Brain microvascular endothelial cell (primary cell): ENCODE data around the gene TUBB3.
"Not testable (repeated sequence)": the region's sequence is repeated elsewhere in the genome, so short reads cannot be mapped to it uniquely, and the experiment has no call there.

Experiments
- DNase-seq: peaks from one replicate; pipeline ENCODE4 v3.0.0-alpha.2; 2020
- H3K27ac ChIP-seq: fragments of 250-450 bp; sonication (Bioruptor Pico); 2 replicates; pipeline ENCODE4 v1.5.1; 2020; ENCODE audit warnings: mild to moderate bottlenecking, moderate library complexity
- H3K27me3 ChIP-seq: fragments of 250-450 bp; sonication (Bioruptor Pico); replicated peaks from 2 replicates; pipeline ENCODE4 v1.5.1; 2020; ENCODE audit warnings: mild to moderate bottlenecking
- H3K36me3 ChIP-seq: fragments of 250-450 bp; sonication (Bioruptor Pico); replicated peaks from 2 replicates; pipeline ENCODE4 v1.5.1; 2020; ENCODE audit warnings: mild to moderate bottlenecking
- H3K4me3 ChIP-seq: 2 replicates; pipeline ENCODE4 v1.5.1; 2011; ENCODE audit warnings: low read depth, mild to moderate bottlenecking, control low read depth, low read length, moderate library complexity
- in situ Hi-C: cut with HindIII; loops from 2 replicates; pipeline ENCODE4 v1.10.0; 2017; ENCODE audit warnings: low sequenced_read_pairs, low pct_ligation_motif_present
- TF ChIP-seq, protein P1 (sequence below): IDR thresholded peaks from 2 replicates; pipeline ENCODE4 v1.5.1; 2011; ENCODE audit warnings: low read depth, mild to moderate bottlenecking, moderate library complexity, low read length, control low read depth, inconsistent platforms; ENCODE audit errors: missing control alignments

The TUBB3 gene

DNA sequence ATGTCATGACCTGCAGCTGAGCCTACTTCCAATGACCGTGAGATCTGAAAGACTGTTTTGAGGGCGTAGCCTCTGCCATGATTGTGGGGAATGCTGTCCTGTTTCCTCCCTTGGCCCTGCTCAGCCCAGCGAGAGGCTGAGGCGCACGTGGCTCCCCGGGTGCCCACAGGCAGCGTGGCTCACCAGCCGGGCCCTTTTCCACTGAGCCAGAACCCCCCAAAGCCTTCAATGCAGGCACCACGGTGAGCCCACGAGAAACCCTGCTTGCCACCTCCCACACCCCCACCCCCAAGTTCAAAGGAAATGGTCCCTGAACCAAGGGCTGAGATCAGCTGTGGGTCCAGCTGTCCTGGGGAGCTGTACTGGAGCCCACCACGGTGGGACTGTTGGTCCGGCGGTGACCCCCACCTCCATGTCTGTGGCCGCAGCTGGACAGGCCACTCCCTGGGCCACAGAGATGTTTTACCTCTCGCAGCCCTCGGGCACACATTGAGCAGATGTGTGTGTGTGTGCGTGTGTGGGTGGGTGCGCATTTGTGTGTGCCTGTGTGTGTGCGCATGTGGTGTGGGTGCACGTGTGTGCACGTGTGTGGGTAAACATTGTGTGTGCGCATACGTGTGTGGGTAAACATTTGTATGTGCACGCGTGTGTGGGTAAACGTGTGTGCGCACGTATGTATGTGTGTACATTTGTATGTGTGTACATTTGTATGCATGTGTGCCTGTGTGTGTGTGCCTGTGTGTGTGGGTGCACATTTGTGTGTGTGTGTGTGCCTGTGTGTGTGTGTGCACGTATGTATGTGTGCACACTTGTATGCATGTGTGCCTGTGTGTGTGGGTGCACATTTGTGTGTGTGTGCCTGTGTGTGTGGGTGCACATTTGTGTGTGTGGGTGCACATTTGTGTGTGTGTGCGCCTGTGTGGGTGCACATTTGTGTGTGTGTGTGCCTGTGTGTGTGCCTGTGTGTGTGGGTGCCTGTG, 9.4 kb upstream of the TUBB3 start:
- in situ Hi-C loops = no loop called here
- peaks cover 39% of the 10 kb centered on the region for H3K36me3 ChIP-seq
- TF ChIP-seq, protein P1, sequence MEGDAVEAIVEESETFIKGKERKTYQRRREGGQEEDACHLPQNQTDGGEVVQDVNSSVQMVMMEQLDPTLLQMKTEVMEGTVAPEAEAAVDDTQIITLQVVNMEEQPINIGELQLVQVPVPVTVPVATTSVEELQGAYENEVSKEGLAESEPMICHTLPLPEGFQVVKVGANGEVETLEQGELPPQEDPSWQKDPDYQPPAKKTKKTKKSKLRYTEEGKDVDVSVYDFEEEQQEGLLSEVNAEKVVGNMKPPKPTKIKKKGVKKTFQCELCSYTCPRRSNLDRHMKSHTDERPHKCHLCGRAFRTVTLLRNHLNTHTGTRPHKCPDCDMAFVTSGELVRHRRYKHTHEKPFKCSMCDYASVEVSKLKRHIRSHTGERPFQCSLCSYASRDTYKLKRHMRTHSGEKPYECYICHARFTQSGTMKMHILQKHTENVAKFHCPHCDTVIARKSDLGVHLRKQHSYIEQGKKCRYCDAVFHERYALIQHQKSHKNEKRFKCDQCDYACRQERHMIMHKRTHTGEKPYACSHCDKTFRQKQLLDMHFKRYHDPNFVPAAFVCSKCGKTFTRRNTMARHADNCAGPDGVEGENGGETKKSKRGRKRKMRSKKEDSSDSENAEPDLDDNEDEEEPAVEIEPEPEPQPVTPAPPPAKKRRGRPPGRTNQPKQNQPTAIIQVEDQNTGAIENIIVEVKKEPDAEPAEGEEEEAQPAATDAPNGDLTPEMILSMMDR = no peak

DNA sequence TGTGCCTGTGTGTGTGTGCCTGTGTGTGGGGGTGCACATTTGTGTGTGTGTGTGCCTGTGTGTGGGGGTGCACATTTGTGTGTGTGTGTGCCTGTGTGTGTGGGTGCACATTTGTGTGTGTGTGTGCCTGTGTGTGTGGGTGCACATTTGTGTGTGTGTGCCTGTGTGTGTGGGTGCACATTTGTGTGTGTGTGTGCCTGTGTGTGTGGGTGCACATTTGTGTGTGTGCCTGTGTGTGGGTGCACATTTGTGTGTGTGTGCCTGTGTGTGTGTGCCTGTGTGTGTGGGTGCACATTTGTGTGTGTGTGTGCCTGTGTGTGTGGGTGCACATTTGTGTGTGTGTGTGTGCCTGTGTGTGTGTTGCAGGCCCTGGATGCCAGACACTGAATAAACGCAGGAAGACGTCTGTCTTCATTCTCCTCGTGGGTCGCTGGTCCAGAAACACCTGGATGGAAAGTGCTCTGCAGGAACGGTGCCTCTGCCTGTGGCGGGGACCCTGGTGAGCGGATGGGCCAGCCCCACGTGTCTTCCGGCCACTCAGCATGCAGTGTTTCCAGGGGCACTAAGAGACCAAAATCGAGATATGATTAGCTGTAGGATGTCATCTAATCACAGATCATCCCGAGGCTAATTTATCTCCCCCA, 8.4 kb upstream of the TUBB3 start:
- in situ Hi-C loops, H3K27me3 ChIP-seq, DNase-seq, H3K27ac ChIP-seq, H3K4me3 ChIP-seq: not testable (repeated sequence)
- H3K36me3 ChIP-seq = peaks cover 31% of the 10 kb centered on the region

More for the DNA sequence above, 9.4 kb upstream of the TUBB3 start:
- DNase-seq = no peak
- H3K27me3 ChIP-seq = no peaks in the 10 kb centered on the region
- H3K27ac ChIP-seq = no peak overlapping the region
- no peak overlapping the region for H3K4me3 ChIP-seq

DNA sequence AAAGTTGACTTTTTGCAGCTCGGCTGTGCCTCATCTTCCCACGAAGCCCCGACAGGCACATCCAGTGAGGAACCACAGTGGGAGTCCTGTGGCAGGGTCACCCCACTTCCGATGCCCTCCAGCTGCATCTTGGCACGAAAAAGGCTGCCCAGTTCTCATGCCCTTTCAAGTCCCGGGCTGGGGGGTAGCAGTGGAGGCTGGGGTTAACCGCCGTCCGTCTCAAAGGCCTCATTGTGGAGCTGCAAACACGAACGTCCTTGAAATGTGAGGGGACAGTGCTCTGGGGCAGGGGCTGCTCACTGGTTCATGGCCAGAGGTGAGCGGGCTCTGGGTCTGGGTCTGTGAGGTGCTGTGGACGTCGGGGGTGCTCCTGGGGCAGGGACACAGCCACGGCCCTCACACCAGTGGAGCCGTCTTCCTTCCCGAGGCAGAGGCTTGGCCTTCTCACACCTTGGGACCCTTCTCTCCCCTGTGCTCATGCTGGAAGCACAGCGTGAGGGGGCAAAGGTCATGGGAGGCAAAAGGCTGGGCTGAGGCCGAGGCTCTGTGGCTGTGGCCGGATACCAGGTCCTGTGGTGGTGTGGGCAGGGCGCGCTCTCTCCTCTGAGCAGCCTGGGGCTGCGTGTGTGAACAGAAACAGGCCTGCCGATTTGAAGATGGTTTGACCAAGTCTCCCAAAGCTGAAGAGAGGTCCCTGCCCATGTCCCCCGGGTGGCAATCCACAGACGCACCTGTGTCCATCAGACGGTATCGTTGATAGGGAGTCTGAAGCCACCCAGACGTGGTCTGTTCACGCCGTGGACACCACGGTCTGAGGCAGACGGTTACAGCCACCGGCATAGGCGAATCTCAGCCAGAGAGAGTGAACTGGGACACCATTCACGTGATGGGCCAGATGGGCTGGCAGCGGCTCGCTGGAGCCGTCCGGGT, 7.6 kb upstream of the TUBB3 start:
- Histone ChIP-seq H3K4me3 (no peak overlapping the region), H3K27ac (no peak overlapping the region), H3K27me3 (no peaks in the 10 kb centered on the region), H3K36me3 (peaks cover 23% of the 10 kb centered on the region)
- TF ChIP-seq, protein P1 = no peak
- no peak for DNase-seq
- in situ Hi-C loops = no loop called here

DNA sequence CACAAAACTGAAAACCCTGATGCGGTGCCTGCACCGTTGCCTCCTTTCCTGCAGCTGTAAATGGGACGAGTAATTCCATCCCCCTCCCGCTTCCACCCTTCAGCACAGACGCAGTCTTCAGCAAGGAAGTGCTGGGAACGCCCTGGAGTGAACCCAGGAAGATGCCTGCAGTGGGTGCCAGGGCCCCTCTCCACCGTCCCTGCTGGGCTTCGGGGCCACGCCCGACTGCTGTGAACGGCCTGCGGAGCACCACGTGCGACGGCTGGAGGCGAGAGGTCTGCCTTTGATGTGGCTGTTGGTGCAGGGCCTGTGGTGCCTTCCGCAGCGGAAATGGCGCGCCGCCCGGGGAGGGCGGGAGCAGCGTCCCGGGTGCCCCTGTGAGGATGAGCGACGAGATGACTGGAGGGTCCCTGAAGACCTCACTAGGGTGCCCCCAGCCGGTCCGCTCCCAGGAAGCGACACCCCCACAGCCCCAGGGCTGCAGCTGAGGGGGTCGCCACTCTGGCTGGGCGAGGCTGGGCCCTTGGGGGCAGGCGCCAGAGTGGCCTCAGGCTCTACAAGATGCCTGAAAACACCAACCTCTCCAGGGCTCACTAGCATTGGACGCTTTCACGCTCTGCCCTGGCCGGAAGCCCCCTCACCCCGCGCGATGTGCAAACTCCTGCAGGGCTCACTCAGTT, 5.2 kb upstream of the TUBB3 start:
- no peaks in the 10 kb centered on the region for H3K27me3 ChIP-seq
- DNase-seq = peak; percentile 79
- peak overlapping the region; percentile 49 for H3K4me3 ChIP-seq
- TF ChIP-seq, protein P1 = no peak
- H3K36me3 ChIP-seq = peaks cover 3% of the 10 kb centered on the region
- in situ Hi-C loops = no loop called here
- peak overlapping the region; percentile 14 for H3K27ac ChIP-seq

DNA sequence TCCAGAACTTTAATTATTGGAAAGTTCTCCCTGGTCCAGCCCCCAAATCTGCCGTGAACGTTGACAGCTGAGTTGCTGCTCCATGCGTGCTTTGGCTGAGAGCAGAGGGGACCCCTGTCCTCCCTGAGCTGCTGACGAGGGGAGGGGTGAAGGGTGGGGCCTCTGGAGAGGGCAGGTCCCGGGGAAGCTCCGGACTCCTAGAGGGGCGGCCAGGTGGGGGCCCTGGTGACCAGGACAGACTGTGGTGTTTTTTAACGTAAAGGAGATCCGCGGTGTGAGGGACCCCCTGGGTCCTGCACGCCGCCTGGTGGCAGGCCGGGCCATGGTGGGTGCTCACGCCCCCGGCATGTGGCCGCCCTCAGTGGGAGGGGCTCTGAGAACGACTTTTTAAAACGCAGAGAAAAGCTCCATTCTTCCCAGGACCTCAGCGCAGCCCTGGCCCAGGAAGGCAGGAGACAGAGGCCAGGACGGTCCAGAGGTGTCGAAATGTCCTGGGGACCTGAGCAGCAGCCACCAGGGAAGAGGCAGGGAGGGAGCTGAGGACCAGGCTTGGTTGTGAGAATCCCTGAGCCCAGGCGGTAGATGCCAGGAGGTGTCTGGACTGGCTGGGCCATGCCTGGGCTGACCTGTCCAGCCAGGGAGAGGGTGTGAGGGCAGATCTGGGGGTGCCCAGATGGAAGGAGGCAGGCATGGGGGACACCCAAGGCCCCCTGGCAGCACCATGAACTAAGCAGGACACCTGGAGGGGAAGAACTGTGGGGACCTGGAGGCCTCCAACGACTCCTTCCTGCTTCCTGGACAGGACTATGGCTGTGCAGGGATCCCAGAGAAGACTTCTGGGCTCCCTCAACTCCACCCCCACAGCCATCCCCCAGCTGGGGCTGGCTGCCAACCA, 4.4 kb upstream of the TUBB3 start, which contains the start of gene MC1R:
TSS of gene MC1R (plus strand) at position 410 of the 895 bp plus-strand sequence. CDS start at position 807, 397 bp downstream.
- no peaks in the 10 kb centered on the region for H3K27me3 ChIP-seq
- TF ChIP-seq, protein P1 = peak; percentile 78
- no peaks in the 10 kb centered on the region for H3K36me3 ChIP-seq
- peak within 1 kb of the TSS; percentile 14 for H3K27ac ChIP-seq
- peak within 1 kb of the TSS; percentile 49 for H3K4me3 ChIP-seq
- DNase-seq = peak; percentile 16
- in situ Hi-C loops = no loop called here
